ENCODE results near the gene PYGM.
A peak's percentile ranks its signal among the peaks of the same experiment; 100 is the strongest.

PYGM gene

DNA sequence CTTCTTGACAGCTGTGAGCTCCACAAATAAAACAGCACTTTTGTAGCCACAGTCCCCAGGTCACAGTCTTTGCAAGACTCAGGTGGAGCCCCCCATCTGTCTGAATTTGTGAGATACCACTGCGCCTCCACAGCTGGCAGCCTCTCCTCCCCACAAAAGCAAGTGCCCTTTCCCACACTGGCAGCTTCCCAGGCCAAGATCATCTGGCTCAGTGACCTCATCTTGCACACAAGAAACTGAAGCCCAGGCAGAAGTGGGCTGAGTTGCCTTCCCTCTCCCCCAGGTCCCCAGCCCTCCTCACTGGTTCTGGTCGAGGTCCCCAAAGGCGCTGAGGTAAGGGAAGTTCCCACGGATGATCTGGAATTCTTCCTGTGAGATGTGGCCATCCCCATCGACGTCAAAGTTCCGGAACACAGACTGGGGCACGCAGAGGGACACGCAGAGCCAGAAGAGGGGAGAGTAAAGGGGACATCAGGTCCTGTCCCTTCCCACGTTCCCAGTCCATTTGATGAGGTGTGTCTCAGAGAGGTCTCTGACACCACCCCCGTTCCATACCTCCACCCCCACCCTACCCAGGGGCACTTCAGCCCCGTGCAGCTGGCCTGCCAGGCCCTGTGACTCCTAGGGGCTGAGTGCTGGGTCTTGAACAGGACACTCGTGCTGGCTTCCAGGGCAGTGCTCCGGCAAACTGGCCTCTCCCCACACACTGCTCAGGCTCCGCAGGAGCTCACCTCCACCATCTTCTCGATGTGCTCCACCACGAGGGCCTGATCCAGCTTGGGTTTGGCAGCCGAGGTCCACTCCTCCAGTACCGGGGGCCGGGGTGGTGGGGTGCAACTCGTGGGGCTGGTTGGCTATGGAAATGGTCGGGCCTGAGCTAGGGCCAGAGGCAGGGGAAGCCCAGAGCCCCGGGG is 24.7 kb downstream of the PYGM start:
- peak in 1 of 2 donors; percentile 11 for DNase-seq

DNA sequence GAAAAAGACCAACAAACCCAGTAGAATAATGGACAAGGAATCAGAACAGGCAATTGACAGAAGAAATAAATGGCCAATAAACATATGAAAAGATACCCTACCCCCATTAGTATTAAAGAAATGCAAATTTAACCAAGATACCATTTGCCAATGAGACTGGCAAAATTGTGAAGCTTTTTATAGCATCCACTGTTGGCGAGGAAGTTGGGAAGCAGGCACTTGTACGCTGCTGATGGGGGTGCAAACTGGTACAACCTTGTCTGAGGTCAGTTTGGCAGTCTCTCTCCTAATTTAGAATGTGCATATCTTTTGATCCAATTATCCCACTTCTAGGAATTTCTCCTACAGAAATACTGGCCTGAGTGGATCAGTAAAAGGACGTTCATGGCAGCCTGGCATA is 28.2 kb downstream of the PYGM start:
- DNase-seq, result no peak

DNA sequence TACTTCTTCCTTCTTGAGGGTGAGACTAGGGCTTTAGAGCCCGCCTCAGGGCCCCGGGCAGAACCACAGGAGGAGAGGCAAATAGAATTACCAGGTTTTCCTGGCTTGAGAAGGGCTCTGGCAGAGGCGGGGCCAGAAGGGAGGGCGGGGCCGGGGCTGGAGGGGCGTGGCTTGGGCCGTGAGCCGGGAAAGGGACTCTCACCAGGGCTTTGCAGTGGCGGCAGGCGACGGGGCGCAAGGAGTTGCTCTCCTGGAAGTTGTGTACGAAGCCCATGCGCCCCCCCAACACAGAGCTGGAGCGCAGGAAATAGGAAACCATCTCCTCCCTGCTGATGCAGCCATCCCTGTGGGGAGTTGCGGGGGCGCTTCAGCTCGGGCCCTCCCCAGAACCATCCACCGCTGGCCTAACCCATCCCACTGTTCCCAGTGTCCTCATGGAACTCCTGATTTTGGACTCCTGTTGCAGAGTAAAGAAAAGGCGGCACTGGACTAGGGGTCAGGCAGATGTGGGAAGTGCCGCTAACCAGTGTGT is 29.9 kb downstream of the PYGM start:
- DNase-seq, result no peak

DNA sequence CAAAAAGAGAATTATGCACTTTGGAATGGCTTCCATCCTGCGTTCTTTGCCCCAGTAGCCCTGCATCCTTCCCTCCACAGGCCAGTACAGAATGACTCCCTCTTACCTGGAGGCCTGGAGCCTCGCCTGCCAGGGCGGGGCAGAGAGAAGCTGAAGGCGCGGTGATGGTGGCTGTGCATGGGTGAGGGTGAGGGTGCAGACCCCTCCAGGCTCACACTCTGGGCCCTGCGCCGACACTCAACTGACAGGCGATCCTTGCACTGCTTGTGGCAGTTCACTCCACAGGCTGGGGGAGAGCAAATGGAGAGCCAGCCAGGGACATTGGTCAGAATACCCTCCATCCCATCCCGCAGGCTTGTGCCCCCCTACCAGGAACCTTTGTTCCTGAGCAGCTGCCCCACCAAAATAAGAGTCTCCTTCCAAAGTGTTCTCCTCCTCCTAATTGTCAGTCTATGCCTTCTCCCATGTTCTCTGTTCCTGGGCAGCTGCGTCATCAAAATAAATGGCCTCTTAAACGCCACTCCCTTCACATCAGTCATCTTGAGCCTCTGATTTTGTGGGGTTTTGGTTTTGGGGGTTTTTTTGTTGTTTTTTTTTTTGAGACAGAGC is 30.9 kb downstream of the PYGM start:
- no peak for DNase-seq

DNA sequence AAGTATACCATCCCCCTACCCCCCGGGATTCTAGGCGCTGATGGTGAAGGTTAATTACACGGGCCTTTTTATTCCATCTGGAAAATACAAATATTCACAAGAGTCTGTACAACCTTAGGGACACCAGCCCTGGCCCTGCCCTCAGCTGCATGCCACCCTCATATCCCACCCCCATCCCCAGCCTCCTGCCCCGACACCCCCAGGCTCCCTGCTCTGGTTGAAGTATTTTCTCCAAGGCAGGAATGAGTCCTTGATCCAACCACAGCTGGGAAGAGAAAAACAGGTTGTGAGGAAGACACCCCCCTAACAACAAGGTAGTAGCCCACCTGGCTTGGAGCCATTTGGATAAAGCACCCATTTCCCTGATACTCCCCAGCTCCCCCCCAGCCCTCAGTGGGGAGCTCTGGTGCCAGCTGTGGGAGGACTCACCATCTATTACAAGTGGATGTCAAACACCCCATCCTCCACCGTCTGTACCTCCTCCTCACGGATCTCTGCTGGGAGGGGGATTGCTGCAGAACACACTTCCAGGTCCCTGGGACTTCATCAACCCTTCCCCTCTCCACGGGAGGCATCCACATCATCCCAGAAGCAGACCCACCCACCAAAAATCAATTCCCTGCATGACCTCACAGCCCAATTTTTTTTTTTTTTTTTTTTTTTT is 32.8 kb downstream of the PYGM start:
- DNase-seq, result no peak

DNA sequence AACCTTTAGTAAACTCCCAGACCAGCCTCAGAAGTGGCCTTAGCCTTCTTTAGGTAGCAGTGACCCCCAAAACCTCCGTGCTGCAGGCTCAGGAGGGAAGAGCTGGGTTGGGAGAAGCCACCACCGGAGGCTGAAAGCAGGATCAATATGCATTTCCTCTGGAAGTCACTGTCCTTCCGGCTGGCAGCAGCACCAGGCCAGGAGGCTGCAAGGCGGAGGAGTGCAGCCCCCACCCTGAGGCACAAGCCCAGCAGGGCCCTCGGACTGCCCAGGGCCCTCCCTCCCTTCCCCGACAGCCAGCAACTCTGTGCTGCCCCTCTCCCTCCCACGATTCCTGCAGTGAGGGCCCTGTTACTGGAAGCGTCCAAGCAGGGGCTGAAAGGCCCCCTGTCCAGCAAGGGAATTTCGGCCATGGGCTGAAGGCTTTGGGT is 33.5 kb downstream of the PYGM start:
- no peak for DNase-seq

DNA sequence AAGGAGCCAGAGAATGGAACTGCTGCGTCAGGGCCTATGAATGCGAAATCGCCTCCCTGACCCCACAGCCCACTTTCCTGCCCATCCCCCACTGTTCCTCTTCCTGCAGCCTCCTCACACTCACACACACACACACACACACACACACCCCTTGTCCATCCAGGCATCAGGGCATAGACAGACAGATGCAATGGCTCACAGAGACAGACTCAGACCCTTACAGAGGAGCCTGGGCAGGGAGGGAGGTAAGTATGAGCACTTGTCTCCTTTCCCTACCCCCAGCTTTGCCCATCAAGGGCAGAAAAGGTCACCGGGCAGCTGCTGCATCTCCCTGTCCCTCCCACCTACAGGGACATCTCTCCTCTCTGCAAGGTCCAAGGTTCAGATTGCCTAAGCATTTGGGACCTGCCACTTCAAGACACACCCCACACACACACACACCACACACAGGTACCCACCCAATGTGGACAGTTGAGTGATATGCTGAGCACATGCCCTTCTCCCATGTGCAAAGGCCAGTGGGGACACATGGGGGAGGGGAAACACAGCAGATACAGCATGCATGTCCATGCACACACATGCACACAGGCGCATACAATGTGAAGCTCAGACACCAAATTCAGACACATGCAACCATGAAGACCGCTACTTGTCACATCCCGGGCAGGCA is 34.8 kb downstream of the PYGM start:
- peak in 1 of 2 donors; percentile 6 for DNase-seq

DNA sequence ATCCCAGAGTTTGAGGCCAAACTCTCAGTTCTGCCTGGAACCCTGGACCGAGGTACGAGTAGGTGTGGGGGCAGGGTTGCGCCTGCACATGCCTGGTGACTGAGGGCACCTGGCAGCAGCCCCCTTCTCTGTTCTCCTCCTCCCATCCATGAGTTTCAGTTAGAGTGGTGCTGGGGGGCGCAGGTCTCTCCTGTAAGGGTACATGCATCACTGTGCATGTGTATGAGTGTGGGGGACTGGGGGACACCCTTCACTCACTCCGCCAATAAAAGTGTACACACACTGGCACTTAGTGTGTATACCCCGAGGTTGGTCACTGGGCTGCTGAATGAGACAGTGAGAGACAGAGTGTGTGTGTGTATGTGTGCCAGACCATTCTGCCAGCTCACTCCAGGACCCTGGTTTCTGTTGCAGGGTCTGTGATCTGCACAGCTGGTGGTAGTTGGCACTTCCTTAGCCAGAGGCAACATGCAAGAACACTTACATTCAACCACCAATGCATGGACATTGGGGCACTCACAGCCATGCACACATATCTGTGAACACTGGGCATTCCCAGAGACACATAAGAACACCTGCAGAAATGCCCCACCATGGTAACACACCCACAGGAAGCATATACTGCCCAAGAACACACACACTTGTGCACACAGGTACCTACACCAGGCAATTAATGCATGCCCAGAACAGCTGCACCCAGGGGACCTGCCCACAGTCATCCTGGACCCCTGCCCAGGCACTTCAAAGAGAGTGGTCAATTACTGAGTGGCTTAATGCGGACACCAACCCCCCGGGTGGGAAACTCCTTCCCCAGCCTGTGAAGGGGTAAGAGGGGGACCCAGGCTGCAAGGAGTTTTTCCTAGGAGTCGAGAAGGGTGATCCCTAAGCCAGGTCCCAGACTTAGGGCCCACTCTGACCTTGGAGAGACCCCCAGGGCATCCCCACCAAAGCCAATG is 35.6 kb downstream of the PYGM start:
- no peak for DNase-seq

DNA sequence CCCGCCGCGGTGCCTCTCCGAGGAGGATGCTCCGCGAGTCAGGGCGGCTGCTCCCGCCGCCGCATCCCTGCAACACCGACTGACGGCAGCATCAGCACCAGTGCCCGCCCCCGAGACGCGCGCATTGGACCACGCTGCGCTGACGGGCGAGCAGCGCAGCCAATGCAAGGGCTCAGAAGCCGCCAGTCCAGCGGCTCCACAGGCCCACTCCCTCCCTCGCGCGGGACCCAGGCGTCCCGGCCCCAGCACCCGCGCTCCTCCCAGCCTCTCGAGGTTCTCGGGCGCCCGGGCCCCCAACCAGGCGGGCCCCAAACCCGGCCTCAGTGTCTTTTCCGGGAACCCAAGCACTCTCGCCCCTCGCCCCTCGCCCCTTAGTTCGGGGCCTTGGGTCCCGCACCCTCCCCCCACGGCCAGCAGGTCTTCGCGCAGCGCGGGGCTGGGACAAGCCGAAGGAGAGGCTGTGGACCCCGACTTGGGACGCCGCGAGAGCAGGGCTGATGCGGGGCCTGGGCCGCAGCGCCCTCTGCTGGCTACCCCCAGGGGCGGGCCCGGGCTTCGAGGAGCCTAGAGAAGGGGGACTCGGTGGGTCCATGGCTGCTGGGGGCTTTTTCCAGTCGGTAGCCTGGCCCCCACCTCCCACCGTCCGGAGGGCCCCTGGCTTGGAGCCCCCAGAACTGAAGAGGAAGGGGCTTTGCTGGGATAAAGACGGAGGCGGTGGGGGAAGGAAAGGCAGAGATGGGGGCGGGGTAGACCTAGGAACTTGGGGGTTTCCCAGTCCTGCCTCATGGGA is 36.5 kb downstream of the PYGM start, which contains the start of gene NRXN2:
Gene NRXN2, minus strand, starts transcription at position 81 of the 790 bp plus-strand sequence. CDS start 9,498 bp downstream, outside the sequence.
- DNase-seq, result peak; percentile 71 to 82

DNA sequence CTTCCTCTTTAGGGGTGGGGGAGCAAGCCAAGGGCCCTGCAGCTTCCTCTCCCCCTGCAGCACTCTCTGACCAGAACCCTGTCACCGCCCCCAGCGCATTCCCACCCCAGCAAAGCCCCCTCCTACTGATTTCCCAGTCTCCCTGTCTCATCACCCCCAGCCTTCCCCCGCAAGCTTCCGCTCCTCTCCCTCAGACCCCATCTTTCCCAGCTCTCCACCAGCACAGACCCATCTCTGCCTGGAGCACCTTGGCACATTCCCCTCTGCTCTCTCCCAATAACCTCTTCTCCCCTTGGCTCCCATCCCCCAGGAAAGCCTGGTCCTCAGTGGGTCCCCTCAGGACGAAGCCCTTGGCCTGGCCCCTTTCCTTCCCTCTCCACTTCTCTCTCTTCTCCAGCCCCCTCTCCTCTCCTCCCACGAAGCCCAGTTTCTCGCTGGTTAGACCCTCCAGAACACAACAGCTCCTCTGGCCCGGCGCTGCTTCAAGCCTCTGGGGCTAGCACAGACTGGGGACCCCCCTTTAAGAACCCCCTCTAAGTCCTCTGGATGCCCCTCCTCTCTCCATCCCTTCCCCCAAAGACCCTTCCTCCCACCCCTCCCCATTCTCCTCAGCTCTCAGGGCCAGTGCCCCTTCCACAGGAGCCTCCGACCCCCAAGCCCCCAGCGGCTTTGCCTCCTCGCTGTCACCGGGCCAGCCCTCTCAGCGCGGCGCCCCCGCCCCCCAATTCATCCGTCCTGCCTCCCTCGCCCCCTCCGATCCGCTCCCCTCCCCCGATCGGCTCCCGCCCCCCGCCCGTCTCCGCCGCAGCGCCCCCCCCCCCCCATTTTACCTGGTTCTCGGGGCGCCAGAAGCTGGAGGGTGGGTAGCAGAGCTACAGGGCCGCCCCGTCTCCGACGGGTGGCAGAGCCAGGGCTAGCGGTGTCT is 37.4 kb downstream of the PYGM start:
- no peak for DNase-seq

DNA sequence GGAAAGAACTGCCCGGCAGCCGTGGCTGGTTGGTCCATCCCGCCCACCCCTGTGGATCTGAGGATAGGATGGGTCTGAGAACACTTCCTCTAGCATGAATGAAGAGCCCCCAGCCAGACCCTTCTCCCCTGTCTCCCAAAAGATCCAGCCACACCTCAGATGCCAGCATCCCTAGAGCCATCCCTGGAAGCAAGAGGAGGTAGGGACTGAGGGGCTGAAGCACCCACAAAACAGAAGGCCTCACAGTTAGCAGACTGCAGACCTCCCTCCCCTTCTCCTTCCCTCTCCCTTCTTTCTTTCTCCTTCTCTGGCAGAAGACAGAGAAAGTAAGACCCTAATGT is 38.4 kb downstream of the PYGM start:
- DNase-seq, result no peak

DNA sequence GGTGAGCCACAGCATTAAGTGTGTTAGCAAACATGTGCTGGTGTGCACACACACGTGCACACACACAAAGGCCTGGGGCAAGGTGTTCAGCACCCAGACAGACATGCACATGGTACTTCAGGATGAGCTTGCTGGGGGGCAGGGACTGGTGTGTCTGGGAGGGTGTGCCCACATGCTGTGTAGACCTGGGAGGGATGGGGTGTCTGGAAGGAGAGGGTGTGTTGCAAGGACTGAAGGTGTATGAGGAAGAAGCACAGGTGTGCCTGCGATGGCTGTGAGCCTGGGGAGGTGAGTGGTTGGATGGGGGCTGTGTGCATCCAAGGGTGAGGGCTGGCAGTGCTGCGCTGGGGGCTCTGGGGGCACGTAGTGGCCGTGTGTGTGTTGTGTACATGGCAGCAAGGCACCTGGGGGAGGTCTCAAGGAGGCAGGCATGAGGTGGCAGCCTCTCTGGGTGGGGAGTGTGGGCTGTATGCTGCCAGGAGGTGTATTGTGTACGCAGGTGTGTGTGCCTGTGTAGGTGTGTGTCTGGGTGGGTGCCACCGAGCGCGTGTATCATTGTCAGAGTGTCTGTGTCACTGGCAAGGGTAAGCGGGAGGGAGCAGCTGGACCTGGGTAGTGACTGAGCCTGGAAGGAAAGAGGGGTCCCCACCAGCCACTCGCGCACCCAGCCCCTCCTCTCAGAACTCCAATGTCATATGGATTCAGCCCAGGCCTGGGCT is 39.0 kb downstream of the PYGM start:
- DNase-seq, result no peak

DNA sequence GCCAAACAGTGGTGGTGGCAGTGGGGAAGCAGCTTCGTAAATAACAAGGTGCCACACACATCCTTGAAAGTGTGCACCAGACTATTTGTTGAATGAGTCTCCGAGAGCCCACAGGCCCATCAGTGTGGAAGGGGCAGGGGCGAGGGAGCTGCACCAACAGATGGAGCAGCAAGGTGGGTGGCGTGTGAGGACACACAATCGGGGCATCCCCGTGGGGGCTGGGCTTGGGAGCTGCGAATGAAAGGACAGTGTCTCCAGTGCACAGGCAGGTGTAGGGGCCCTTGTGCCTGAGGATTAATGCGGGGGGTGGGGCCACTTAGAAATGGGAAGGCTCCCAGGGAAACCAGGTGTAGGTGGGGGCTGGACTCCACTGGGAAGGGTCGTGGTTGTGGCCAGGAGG is 39.6 kb downstream of the PYGM start:
- no peak for DNase-seq

DNA sequence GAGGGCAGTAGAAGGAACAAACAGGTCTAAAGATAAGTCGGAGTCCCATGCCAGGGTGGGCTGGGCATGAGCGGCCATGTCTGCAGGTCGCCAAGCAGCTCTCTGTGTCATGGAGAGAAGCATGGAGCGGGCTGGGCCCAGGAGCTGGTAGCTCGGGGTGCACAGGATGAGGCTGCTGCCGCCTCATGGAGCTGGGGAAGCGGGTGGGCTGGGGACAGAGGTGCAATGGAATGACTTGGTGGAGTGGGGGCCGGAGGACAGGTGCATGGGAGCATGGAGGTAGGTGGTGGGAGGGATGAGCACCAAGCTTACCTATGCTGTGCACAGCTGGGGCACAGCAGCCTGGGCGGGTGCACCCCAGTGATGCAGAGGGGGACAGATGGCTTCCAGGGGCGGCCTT is 40.4 kb downstream of the PYGM start:
- DNase-seq, result no peak

DNA sequence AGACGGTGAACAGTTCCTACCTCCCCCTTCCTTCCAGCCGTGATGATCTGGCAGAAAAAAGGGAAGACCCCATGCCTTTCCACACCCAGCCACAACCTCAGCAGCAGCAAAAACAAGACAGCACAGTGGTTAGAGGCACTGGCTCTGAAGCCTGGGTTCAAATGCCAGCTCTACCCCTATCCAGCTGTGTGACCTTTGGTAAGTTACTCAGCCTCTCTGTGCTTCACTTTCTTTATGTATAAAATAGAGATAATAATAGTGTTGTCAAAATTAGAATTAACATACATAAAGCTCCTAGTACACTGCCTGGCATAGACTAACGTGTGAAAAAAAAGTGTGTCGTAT is 41.0 kb downstream of the PYGM start:
- DNase-seq, result no peak

DNA sequence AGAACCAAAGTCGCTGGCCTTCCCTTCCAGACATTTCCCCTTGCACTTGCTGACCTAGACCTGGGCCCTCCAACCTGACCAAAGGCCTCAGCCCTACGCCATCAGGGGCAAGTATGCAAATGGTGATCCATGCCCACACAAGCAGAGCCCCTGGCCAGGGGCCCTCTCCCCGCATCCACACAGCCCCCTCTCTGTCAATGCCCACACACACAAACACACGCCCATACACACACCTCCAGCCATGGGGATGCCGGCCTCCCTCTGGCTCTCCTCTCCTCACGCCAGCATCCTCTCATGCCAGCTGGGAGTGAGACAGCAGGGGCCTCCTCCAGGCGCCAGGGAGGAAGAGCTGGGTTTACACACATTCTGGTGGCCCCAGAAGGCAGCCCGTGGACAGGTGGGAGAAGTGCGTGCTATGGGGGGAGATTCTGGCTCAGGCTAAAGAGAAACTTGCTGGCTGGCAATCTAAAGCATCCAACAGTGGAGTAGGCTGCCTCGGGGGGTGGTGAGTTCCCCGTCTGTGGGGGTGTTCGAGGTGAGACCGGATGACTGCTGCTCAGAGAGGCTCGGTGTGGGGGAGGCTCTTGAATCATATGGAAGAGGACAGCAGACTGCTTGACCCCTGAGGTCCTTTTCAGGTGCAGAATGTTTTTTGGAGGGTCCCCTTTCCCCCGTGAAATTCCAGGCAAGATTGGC is 41.5 kb downstream of the PYGM start:
- DNase-seq, result no peak

DNA sequence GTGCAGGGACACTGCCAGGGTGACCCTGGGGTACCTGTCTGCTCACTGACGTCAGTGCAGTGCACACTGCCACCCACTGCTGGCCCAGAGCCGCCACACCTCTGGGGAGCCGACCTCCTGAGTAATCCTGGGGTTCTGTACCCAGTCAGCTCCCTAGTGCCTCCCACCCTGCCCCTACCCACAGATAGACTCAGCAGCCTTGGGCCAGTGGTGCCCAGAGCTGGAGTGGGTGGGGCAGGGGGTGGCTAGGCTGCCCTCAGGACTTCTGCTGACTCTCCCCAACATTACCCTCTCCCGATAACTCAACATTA is 42.6 kb downstream of the PYGM start:
- no peak for DNase-seq

DNA sequence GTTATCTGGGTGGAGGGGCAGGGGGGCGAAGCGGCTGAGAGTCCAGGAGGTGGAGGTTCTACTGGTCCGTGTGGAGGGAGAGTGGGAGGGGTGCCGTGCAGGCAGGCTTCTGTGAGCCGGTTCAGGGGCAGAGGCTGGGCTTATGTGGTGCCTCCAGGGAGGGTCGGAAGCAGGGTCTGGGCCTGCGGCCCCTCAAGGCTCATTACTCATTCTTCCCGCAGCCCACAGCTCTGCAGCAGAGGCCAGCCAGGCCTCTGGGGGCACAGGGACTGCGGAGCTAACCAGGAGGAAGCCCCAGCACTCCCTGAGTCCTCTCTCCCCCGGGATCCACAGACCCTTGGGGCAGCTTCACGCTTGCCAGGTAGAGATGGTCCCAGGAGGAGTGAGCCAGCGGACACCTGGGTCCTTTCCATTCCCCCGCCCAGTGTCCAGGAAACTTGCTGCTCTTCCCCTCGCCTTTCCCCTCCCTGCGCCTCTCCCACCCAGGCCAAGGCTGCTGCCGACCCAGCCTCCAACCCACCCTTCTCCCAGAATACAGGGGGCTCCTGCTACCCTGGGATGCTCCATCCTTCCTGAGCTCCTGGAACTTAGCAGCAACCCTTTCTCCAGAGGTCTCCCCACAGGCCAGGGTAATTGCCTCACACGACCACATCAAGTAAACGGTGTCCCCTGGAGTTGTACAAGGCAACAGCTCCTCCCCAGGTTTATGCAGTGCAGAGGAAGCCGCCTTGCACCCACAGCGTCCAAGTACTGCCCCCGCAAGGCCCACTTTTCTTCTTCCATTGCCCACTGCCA is 43.1 kb downstream of the PYGM start:
- DNase-seq, result no peak

All from inflammatory macrophage (primary cell).